Naive thymus-derived CD8-positive, alpha-beta T cell (primary cell): ENCODE measurements around the gene SLC7A1. TPM values are rescaled to one million over a fixed set of nuclear protein-coding genes. Genes with fewer than 3 reads are reported as not detected.

ENCODE experiments used
- ATAC-seq, 2 donors: fragments of 150-1000 bp; cut with Tn5 transposase in 1 of 2; sonication (Bioruptor Pico), chemical (Tn5 transposase) in 1 of 2; 1 replicate in 1 of 2; 2 replicates in 1 of 2; pipeline ENCODE4 v1.10.0; 2021; ENCODE audit warnings: mild to moderate bottlenecking in 2 of 2, moderate library complexity in 2 of 2
- POLR2A ChIA-PET: fragments of 350-600 bp; sonication (Branson Sonifier 250); formaldehyde crosslinking; loops from one replicate; lab custom pipeline; 2021; ENCODE audit warnings: antibody characterized with exemption; lab: Charles Lee
- DNase-seq, 10 donors: peaks; one replicate each; pipeline versions ENCODE4 v3.0.0 to v3.0.0-alpha.2; 2020 to 2022
- H3K27ac Mint-ChIP-seq, 10 donors: one replicate each; pipeline ENCODE4 v1.8.0; 2020 to 2022; ENCODE audit warnings: mild to moderate bottlenecking in 10 of 10, mixed read lengths in 10 of 10, moderate library complexity in 4 of 10, inconsistent platforms in 1 of 10
- H3K27me3 Mint-ChIP-seq, 5 donors: one replicate each; pipeline ENCODE4 v1.8.0; 2021 to 2022; ENCODE audit warnings: mixed read lengths in 5 of 5
- H3K36me3 Mint-ChIP-seq, 3 donors: one replicate each; pipeline ENCODE4 v1.8.0; 2020 to 2022; ENCODE audit warnings: mixed read lengths in 3 of 3, mild to moderate bottlenecking in 2 of 3, inconsistent platforms in 1 of 3
- H3K4me1 Mint-ChIP-seq, 4 donors: one replicate each; pipeline ENCODE4 v1.8.0; 2021 to 2022; ENCODE audit warnings: mixed read lengths in 4 of 4
- H3K4me3 Mint-ChIP-seq, 10 donors: one replicate each; pipeline ENCODE4 v1.8.0; 2020 to 2022; ENCODE audit warnings: mild to moderate bottlenecking in 10 of 10, mixed read lengths in 10 of 10, moderate library complexity in 6 of 10, inconsistent platforms in 1 of 10
- H3K9me3 Mint-ChIP-seq, 9 donors: one replicate each; pipeline ENCODE4 v1.8.0; 2020 to 2022; ENCODE audit warnings: mixed read lengths in 9 of 9, mild to moderate bottlenecking in 3 of 9, inconsistent platforms in 1 of 9, moderate library complexity in 1 of 9
- polyA plus RNA-seq, 3 donors: library from polyadenylated mRNA; unstranded; fragments of 300-500 nt; fragmentation: Illumina TruSeq; gene quantifications; one replicate each; pipeline ENCODE4 v1.2.3, GENCODE V29; 2021
- total RNA-seq, 8 experiments: library from RNA in 2 of 8; stranded (reverse) in 2 of 8; gene quantifications; one replicate each; pipeline ENCODE4 v1.2.3 and lab custom pipeline; 2021 to 2026

SLC7A1 gene
- total and polyA plus RNA-seq, 5 experiments from 2014 or later: 2.0 to 51.1 (median 5.3) TPM

GRCh38 chr13:29484796-29485195, 110.7 kb downstream of the SLC7A1 start:
- Mint-ChIP-seq H3K36me3 (no peaks in the 10 kb centered on the region), H3K27me3 (peaks cover 5 to 24% (median 8%) of the 10 kb centered on the region in 5 donors), H3K4me1 (no peaks in the 10 kb centered on the region), H3K27ac (no peak overlapping the region), H3K9me3 (no peaks in the 10 kb centered on the region), H3K4me3 (no peak overlapping the region)
- POLR2A ChIA-PET: no interaction called here
- ATAC-seq (no peak), DNase-seq (no peak)

- Mint-ChIP-seq H3K4me1 (no peaks in the 10 kb centered on the region), H3K4me3 (no peak overlapping the region), H3K27ac (no peak overlapping the region), H3K9me3 (no peaks in the 10 kb centered on the region), H3K27me3 (peaks cover 5 to 24% (median 8%) of the 10 kb centered on the region in 5 donors), H3K36me3 (no peaks in the 10 kb centered on the region)
- ATAC-seq: no peak
- no peak for DNase-seq
- POLR2A ChIA-PET: no interaction called here
Observed at GRCh38 chr13:29484236-29484635, 111.3 kb downstream of the SLC7A1 start.

GRCh38 chr13:29483623-29484022, 111.9 kb downstream of the SLC7A1 start:
- POLR2A ChIA-PET: no interaction called here
- H3K27me3 Mint-ChIP-seq: peaks cover 4 to 22% (median 12%) of the 10 kb centered on the region in 5 donors
- H3K4me3 Mint-ChIP-seq: no peak overlapping the region
- no peak overlapping the region for H3K27ac Mint-ChIP-seq
- H3K4me1 Mint-ChIP-seq: no peaks in the 10 kb centered on the region
- ATAC-seq: no peak
- DNase-seq: no peak
- H3K9me3 Mint-ChIP-seq: no peaks in the 10 kb centered on the region
- H3K36me3 Mint-ChIP-seq: no peaks in the 10 kb centered on the region

GRCh38 chr13:29483211-29483610, 112.3 kb downstream of the SLC7A1 start:
- Mint-ChIP-seq H3K27me3 (peaks cover 3 to 23% (median 12%) of the 10 kb centered on the region in 5 donors), H3K9me3 (no peaks in the 10 kb centered on the region), H3K4me1 (no peaks in the 10 kb centered on the region), H3K27ac (no peak overlapping the region), H3K4me3 (no peak overlapping the region), H3K36me3 (no peaks in the 10 kb centered on the region)
- POLR2A ChIA-PET: no interaction called here
- DNase-seq (no peak), ATAC-seq (no peak)

GRCh38 chr13:29482504-29482903, 113.0 kb downstream of the SLC7A1 start:
- DNase-seq (no peak), ATAC-seq (no peak)
- no peaks in the 10 kb centered on the region for H3K36me3 Mint-ChIP-seq
- H3K27me3 Mint-ChIP-seq: peaks cover 3 to 19% (median 12%) of the 10 kb centered on the region in 5 donors
- POLR2A ChIA-PET: no interaction called here
- no peaks in the 10 kb centered on the region for H3K9me3 Mint-ChIP-seq
- H3K4me1 Mint-ChIP-seq: no peaks in the 10 kb centered on the region
- H3K27ac Mint-ChIP-seq: no peak overlapping the region
- no peak overlapping the region for H3K4me3 Mint-ChIP-seq

GRCh38 chr13:29481603-29482002, 113.9 kb downstream of the SLC7A1 start:
- Mint-ChIP-seq H3K4me3 (no peak overlapping the region), H3K4me1 (no peaks in the 10 kb centered on the region), H3K27me3 (peaks cover 3 to 25% (median 15%) of the 10 kb centered on the region in 5 donors), H3K36me3 (no peaks in the 10 kb centered on the region), H3K27ac (no peak overlapping the region), H3K9me3 (no peaks in the 10 kb centered on the region)
- POLR2A ChIA-PET: no interaction called here
- ATAC-seq: no peak
- no peak for DNase-seq

GRCh38 chr13:29480893-29481525, 114.5 kb downstream of the SLC7A1 start:
- no peak for DNase-seq
- Mint-ChIP-seq H3K36me3 (no peaks in the 10 kb centered on the region), H3K4me1 (no peaks in the 10 kb centered on the region), H3K27me3 (peaks cover 3 to 26% (median 14%) of the 10 kb centered on the region in 5 donors), H3K4me3 (no peak overlapping the region), H3K27ac (no peak overlapping the region), H3K9me3 (no peaks in the 10 kb centered on the region)
- no peak for ATAC-seq
- POLR2A ChIA-PET: no interaction called here

- ATAC-seq (no peak), DNase-seq (no peak)
- Mint-ChIP-seq H3K27me3 (peaks cover 0 to 26% (median 14%) of the 10 kb centered on the region in 5 donors), H3K9me3 (no peaks in the 10 kb centered on the region), H3K4me1 (no peaks in the 10 kb centered on the region), H3K27ac (no peak overlapping the region), H3K4me3 (no peak overlapping the region), H3K36me3 (no peaks in the 10 kb centered on the region)
- POLR2A ChIA-PET: no interaction called here
Observed at GRCh38 chr13:29479716-29480492, 115.6 kb downstream of the SLC7A1 start.

- Mint-ChIP-seq H3K4me1 (peaks cover 0 to 2% (median 0%) of the 10 kb centered on the region in 4 donors), H3K4me3 (no peak overlapping the region), H3K27ac (no peak overlapping the region), H3K27me3 (peaks cover 0 to 26% (median 14%) of the 10 kb centered on the region in 5 donors), H3K36me3 (no peaks in the 10 kb centered on the region), H3K9me3 (no peaks in the 10 kb centered on the region)
- DNase-seq: no peak
- ATAC-seq: no peak
- POLR2A ChIA-PET: no interaction called here
Observed at GRCh38 chr13:29476046-29476445, 119.4 kb downstream of the SLC7A1 start.

- no peak overlapping the region for H3K27ac Mint-ChIP-seq
- no peak overlapping the region for H3K4me3 Mint-ChIP-seq
- peaks cover 0 to 15% (median 10%) of the 10 kb centered on the region in 5 donors for H3K27me3 Mint-ChIP-seq
- DNase-seq (no peak), ATAC-seq (no peak)
- no peaks in the 10 kb centered on the region for H3K9me3 Mint-ChIP-seq
- POLR2A ChIA-PET: no interaction called here
- peaks cover 0 to 2% (median 0%) of the 10 kb centered on the region in 4 donors for H3K4me1 Mint-ChIP-seq
- H3K36me3 Mint-ChIP-seq: no peaks in the 10 kb centered on the region
Observed at GRCh38 chr13:29474991-29475390, 120.5 kb downstream of the SLC7A1 start.

- H3K9me3 Mint-ChIP-seq: no peaks in the 10 kb centered on the region
- no peaks in the 10 kb centered on the region for H3K36me3 Mint-ChIP-seq
- DNase-seq (no peak), ATAC-seq (no peak)
- H3K4me3 Mint-ChIP-seq: no peak overlapping the region
- POLR2A ChIA-PET: no interaction called here
- no peak overlapping the region for H3K27ac Mint-ChIP-seq
- peaks cover 0 to 12% (median 7%) of the 10 kb centered on the region in 5 donors for H3K27me3 Mint-ChIP-seq
- H3K4me1 Mint-ChIP-seq: peaks cover 0 to 2% (median 0%) of the 10 kb centered on the region in 4 donors
Observed at GRCh38 chr13:29473166-29473565, 122.3 kb downstream of the SLC7A1 start.

- POLR2A ChIA-PET: no interaction called here
Observed at GRCh38 chr13:29472332-29472961, 123.0 kb downstream of the SLC7A1 start.

GRCh38 chr13:29471551-29471950, 123.9 kb downstream of the SLC7A1 start:
- peaks cover 0 to 6% (median 0%) of the 10 kb centered on the region in 5 donors for H3K27me3 Mint-ChIP-seq
- POLR2A ChIA-PET: interaction anchor here (0.6 kb wide), 1 partner anchor 81 kb away, joined by 3 read pairs; no protein-coding TSS in a partner anchor

More at GRCh38 chr13:29472332-29472961, 123.0 kb downstream of the SLC7A1 start:
- H3K36me3 Mint-ChIP-seq: no peaks in the 10 kb centered on the region
- peak in 6 of 10 donors; percentile 7 to 67 (median 22) for DNase-seq
- no peaks in the 10 kb centered on the region for H3K9me3 Mint-ChIP-seq
- ATAC-seq: no peak
- peak overlapping the region in 1 of 10 donors; percentile 12 for H3K27ac Mint-ChIP-seq
- no peak overlapping the region for H3K4me3 Mint-ChIP-seq
- H3K27me3 Mint-ChIP-seq: peaks cover 0 to 10% (median 5%) of the 10 kb centered on the region in 5 donors
- peaks cover 0 to 3% (median 0%) of the 10 kb centered on the region in 4 donors for H3K4me1 Mint-ChIP-seq

More at GRCh38 chr13:29471551-29471950, 123.9 kb downstream of the SLC7A1 start:
- H3K27ac Mint-ChIP-seq: no peak overlapping the region
- H3K4me3 Mint-ChIP-seq: no peak overlapping the region
- no peaks in the 10 kb centered on the region for H3K9me3 Mint-ChIP-seq
- DNase-seq (no peak), ATAC-seq (no peak)
- H3K4me1 Mint-ChIP-seq: peaks cover 0 to 7% (median 0%) of the 10 kb centered on the region in 4 donors
- no peaks in the 10 kb centered on the region for H3K36me3 Mint-ChIP-seq
